ENCODE data around the gene TDP2. TPM values are rescaled to one million over a fixed set of nuclear protein-coding genes. Genes with fewer than 3 reads are reported as not detected.

Gene TDP2
- total and polyA plus RNA-seq, 2 donors (not counting 3 experiments of a cell fraction or from before 2014, with no cell fraction given), result 13.7 to 39.2 TPM

DNA sequence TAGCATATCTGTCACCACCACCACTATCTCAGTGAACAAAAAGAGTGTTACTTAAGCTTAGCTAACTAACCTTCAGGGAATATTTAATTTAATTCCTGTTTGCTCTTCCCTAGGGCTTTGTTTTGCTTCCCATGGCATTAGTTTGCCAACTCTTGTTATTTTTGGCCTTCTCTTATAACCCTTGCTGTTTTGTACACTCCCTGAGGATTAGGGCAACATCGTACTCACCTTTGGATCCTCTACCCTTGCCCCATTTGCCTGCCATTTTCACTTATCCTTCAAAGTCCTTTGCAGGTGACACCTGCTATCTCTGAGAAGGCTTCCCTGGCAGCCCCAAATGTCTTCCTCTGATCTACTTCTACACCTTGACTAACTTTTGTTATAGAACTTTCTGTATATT, 23.9 kb upstream of the TDP2 start:
- H3K4me3 ChIP-seq (replicated peaks in 1 of 3; ENCODE audit: insufficient read depth in 1 of 3, low read depth in 1 of 3, low read length in 3 of 3), result no peak overlapping the region
- no peaks in the 10 kb centered on the region for H3K36me3 ChIP-seq (ENCODE audit: control insufficient read depth in 2 of 2, extremely low read depth in 1 of 2, insufficient read depth in 2 of 2, low read length in 2 of 2)
- CTCF ChIA-PET, result interaction anchor here (0.9 to 8.8 kb wide), 3 partner anchors 24 to 108 kb away, joined by 3 to 124 read pairs (median 9); partner anchors contain the start of genes ACOT13 and TDP2
- POLR2A ChIA-PET, result no interaction called here
- H3K4me2 ChIP-seq (ENCODE audit: insufficient read depth, low read length), result no peak overlapping the region
- no peak for TF ChIP-seq EZH2 (IDR thresholded peaks at IDR 0.05; ENCODE audit: borderline replicate concordance, low read depth, low read length, severe bottlenecking)
- DNase-seq (ENCODE audit: low read depth, low spot score) (no peak), FAIRE-seq (no peak)
- H3K27me3 ChIP-seq (ENCODE audit: control insufficient read depth in 2 of 2, insufficient read depth in 2 of 2, low read length in 2 of 2), result no peaks in the 10 kb centered on the region
- H3K79me2 ChIP-seq (ENCODE audit: control insufficient read depth, insufficient read depth, low read length), result no peaks in the 10 kb centered on the region
- no peaks in the 10 kb centered on the region for H3K4me1 ChIP-seq (ENCODE audit: control insufficient read depth, extremely low read depth, insufficient read depth, low read length)
- BruUV-seq (replicated peaks), result no TSS peak
- dilution Hi-C loops (cut with MboI; ENCODE audit: extremely low pct_ligation_motif_present, low sequenced_read_pairs), result no loop called here
- no peak overlapping the region for H3K9ac ChIP-seq (replicated peaks; ENCODE audit: extremely low read depth, insufficient read depth, low read length)
- H2AFZ ChIP-seq (ENCODE audit: low read depth, low read length), result no peak overlapping the region
- intact Hi-C loops (cut with micrococcal nuclease), result loop anchor here (10.0 kb wide), 1 partner anchor 406 kb away; no protein-coding TSS in a partner anchor
- no peaks in the 10 kb centered on the region for H3K9me3 ChIP-seq (replicated peaks; ENCODE audit: control insufficient read depth, insufficient read depth, low read length)
- no peaks in the 10 kb centered on the region for H4K20me1 ChIP-seq (replicated peaks; ENCODE audit: control insufficient read depth, extremely low read depth, insufficient read depth, low read length)
- no peaks in the 10 kb centered on the region for H3K9me1 ChIP-seq (replicated peaks; ENCODE audit: control insufficient read depth, extremely low read depth, insufficient read depth, low read length)
- no peak overlapping the region for H3K27ac ChIP-seq (ENCODE audit: insufficient read depth, low read depth, low read length)

DNA sequence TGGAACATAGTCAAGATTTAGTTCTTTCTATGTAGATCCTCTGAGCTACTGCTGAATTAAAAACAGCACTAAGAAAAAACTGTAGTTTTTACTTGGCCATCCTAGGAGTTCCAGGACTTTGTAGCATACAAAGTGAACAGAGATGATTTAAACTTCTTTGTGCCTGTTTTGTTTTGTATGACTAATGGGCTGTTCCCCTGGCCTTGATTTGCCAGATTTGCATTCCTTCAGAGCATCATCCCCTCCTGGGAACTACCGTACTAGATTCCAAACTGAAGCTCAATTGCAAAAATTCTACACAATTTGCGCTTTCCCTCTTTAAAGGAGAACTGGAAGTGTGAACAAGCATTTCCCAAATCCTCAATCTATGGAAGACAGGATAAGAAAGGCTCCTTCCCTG, 23.3 kb upstream of the TDP2 start:
- no peaks in the 10 kb centered on the region for H3K4me1 ChIP-seq (ENCODE audit: control insufficient read depth, extremely low read depth, insufficient read depth, low read length)
- no peaks in the 10 kb centered on the region for H3K27me3 ChIP-seq (ENCODE audit: control insufficient read depth in 2 of 2, insufficient read depth in 2 of 2, low read length in 2 of 2)
- H3K79me2 ChIP-seq (ENCODE audit: control insufficient read depth, insufficient read depth, low read length), result no peaks in the 10 kb centered on the region
- no peaks in the 10 kb centered on the region for H3K36me3 ChIP-seq (ENCODE audit: control insufficient read depth in 2 of 2, extremely low read depth in 1 of 2, insufficient read depth in 2 of 2, low read length in 2 of 2)
- H3K4me2 ChIP-seq (ENCODE audit: insufficient read depth, low read length), result no peak overlapping the region
- no peak overlapping the region for H3K4me3 ChIP-seq (replicated peaks in 1 of 3; ENCODE audit: insufficient read depth in 1 of 3, low read depth in 1 of 3, low read length in 3 of 3)
- TF ChIP-seq MYC (IDR thresholded peaks at IDR 0.05; ENCODE audit: low read depth, low read length), result no peak
- TF ChIP-seq POLR2A (IDR thresholded peaks at IDR 0.05; ENCODE audit: low read depth, low read length), result no peak
- TF ChIP-seq POLR2AphosphoS5 (IDR thresholded peaks at IDR 0.05; ENCODE audit: insufficient read depth, low read depth, low read length), result no peak
- TF ChIP-seq JUN (IDR thresholded peaks at IDR 0.05; ENCODE audit: borderline replicate concordance, insufficient read depth, insufficient read length, low read depth), result no peak
- TF ChIP-seq EZH2 (IDR thresholded peaks at IDR 0.05; ENCODE audit: borderline replicate concordance, low read depth, low read length, severe bottlenecking), result no peak
- no peak for TF ChIP-seq GATA2 (IDR thresholded peaks at IDR 0.05; ENCODE audit: insufficient read depth, insufficient read length, low read depth, low read length)
- TF ChIP-seq, protein P1, sequence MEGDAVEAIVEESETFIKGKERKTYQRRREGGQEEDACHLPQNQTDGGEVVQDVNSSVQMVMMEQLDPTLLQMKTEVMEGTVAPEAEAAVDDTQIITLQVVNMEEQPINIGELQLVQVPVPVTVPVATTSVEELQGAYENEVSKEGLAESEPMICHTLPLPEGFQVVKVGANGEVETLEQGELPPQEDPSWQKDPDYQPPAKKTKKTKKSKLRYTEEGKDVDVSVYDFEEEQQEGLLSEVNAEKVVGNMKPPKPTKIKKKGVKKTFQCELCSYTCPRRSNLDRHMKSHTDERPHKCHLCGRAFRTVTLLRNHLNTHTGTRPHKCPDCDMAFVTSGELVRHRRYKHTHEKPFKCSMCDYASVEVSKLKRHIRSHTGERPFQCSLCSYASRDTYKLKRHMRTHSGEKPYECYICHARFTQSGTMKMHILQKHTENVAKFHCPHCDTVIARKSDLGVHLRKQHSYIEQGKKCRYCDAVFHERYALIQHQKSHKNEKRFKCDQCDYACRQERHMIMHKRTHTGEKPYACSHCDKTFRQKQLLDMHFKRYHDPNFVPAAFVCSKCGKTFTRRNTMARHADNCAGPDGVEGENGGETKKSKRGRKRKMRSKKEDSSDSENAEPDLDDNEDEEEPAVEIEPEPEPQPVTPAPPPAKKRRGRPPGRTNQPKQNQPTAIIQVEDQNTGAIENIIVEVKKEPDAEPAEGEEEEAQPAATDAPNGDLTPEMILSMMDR (IDR thresholded peaks at IDR 0.05; ENCODE audit: extremely low read depth in 1 of 2, insufficient read depth in 1 of 2, low read depth in 1 of 2, low read length in 2 of 2), result no peak
- TF ChIP-seq FOS (IDR thresholded peaks at IDR 0.05; ENCODE audit: borderline replicate concordance, insufficient read depth, low read length), result no peak
- TF ChIP-seq MAX (IDR thresholded peaks at IDR 0.05; ENCODE audit: insufficient read depth, insufficient read length), result no peak
- H2AFZ ChIP-seq (ENCODE audit: low read depth, low read length), result no peak overlapping the region
- no peak for FAIRE-seq
- no peak overlapping the region for H3K9ac ChIP-seq (replicated peaks; ENCODE audit: extremely low read depth, insufficient read depth, low read length)
- H3K9me3 ChIP-seq (replicated peaks; ENCODE audit: control insufficient read depth, insufficient read depth, low read length), result no peaks in the 10 kb centered on the region
- ChIA-PET CTCF (interaction anchor here (1.7 to 2.6 kb wide), 2 partner anchors 105 to 109 kb away, joined by 9 to 20 read pairs; no protein-coding TSS in a partner anchor), POLR2A (no interaction called here)
- H3K9me1 ChIP-seq (replicated peaks; ENCODE audit: control insufficient read depth, extremely low read depth, insufficient read depth, low read length), result no peaks in the 10 kb centered on the region
- no peak overlapping the region for H3K27ac ChIP-seq (ENCODE audit: insufficient read depth, low read depth, low read length)
- DNase-seq (ENCODE audit: low read depth, low spot score), result no peak
- H4K20me1 ChIP-seq (replicated peaks; ENCODE audit: control insufficient read depth, extremely low read depth, insufficient read depth, low read length), result no peaks in the 10 kb centered on the region
- dilution Hi-C loops (cut with MboI; ENCODE audit: extremely low pct_ligation_motif_present, low sequenced_read_pairs), result no loop called here
- intact Hi-C loops (cut with micrococcal nuclease), result loop anchor here (10.0 kb wide), 1 partner anchor 405 kb away; no protein-coding TSS in a partner anchor
- no TSS peak for BruUV-seq (replicated peaks)
